SK-N-MC (cell line): ENCODE results near the gene APCDD1.

Experiments used
- EZH2 ChIP-seq: fragments of 200-600 bp; sonication (generic); IDR thresholded peaks from one replicate; pipeline ENCODE4 v1.6.1; 2017; ENCODE audit warnings: antibody characterized with exemption
- FOXP2 ChIP-seq: optimal IDR thresholded peaks from 2 replicates; pipeline ENCODE3; 2011; ENCODE audit warnings: mild to moderate bottlenecking, moderate library complexity; ENCODE audit not compliant: insufficient read depth; ENCODE audit errors: extremely low read length, control extremely low read depth
- POLR2AphosphoS5 ChIP-seq: IDR thresholded peaks from 2 replicates; pipeline ENCODE4 v1.6.1; 2012; ENCODE audit warnings: mild to moderate bottlenecking, low read depth, low read length, borderline replicate concordance

GRCh38 chr18:10490401-10491165 is 36.1 kb downstream of the APCDD1 start:
- TF ChIP-seq EZH2, result no peak
- no peak for TF ChIP-seq FOXP2
- TF ChIP-seq POLR2AphosphoS5, result peak; percentile 63
